ENCODE data around the gene ADPRH. TPM values are rescaled to one million over a fixed set of nuclear protein-coding genes. Genes with fewer than 3 reads are reported as not detected.
"Not testable (repeated sequence)": the region's sequence is repeated elsewhere in the genome, so short reads cannot be mapped to it uniquely, and the experiment has no call there.

ADPRH gene
- total RNA-seq, 1 experiment from 2014 or later: 2.8 TPM

DNA sequence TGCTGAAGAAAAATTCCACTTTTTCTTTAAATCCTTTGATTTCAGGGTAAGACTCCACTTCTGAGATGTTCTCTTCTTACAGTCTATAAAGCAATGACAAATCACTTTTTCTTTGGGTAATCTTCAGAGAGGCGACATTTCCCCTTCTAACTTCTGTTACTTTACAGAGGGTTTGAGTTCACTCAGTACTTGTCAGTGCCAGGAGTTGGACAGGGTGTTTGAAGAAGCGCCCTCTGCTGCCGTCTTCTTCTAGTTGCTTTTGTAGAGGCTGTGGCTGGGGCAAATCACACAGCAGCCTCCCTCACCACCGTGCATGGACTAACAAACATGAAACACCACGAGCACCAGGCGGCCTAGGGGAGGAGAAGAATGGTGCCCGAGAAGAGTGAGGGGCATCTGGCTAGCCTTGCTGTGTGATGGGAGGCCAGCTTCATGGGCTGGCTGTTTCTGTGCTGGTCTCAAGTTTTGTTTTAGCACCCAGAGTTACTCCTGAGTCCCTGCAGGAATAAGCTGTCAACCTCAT is 19.8 kb upstream of the ADPRH start, which contains the start of gene CD80:
Gene CD80, minus strand, starts transcription at position 174 of the 523 bp plus-strand sequence. CDS start 1,886 bp downstream, outside the sequence.
- peaks cover 7% of the 10 kb centered on the region for H3K4me1 Mint-ChIP-seq (ENCODE audit: low read depth, unreplicated experiment)
- DNase-seq: peak; percentile 57 to 59
- TF ChIP-seq CTCF (IDR thresholded peaks at IDR 0.05; ENCODE audit: insufficient read depth in 1 of 2, low read depth in 1 of 2, low read length in 1 of 2, severe bottlenecking in 1 of 2, unreplicated experiment in 1 of 2): peak in 1 of 2 experiments; percentile 56
- POLR2A ChIA-PET: no interaction called here
- no peak within 1 kb of the TSS for H3K4me3 Mint-ChIP-seq (ENCODE audit: unreplicated experiment)
- no peak within 1 kb of the TSS for H3K4me3 ChIP-seq (ENCODE audit: low read depth, low read length)
- H3K36me3 ChIP-seq (ENCODE audit: control insufficient read depth, insufficient read depth, low read length): no peaks in the 10 kb centered on the region
- CTCF ChIA-PET: interaction anchor here (1.1 kb wide), 1 partner anchor 124 kb away, joined by 11 read pairs; no protein-coding TSS in a partner anchor
- H3K27ac Mint-ChIP-seq (ENCODE audit: unreplicated experiment): no peak within 1 kb of the TSS
- no peaks in the 10 kb centered on the region for H3K36me3 Mint-ChIP-seq (ENCODE audit: insufficient read depth, unreplicated experiment)
- no TSS peak for BruUV-seq (replicated peaks)
- no peaks in the 10 kb centered on the region for H3K4me1 ChIP-seq
- intact Hi-C loops (cut with micrococcal nuclease; ENCODE audit: unreplicated experiment): loop anchor here (1.0 kb wide), 1 partner anchor 284 kb away; no protein-coding TSS in a partner anchor
- H3K27me3 ChIP-seq (replicated peaks; ENCODE audit: control insufficient read depth, insufficient read depth, low read length): no peaks in the 10 kb centered on the region; the same call in 1 of the 2 replicates
- H3K9me3 ChIP-seq: no peaks in the 10 kb centered on the region
- H3K27me3 Mint-ChIP-seq (ENCODE audit: insufficient read depth, unreplicated experiment): peaks cover 18% of the 10 kb centered on the region
- no peaks in the 10 kb centered on the region for H3K9me3 Mint-ChIP-seq (ENCODE audit: unreplicated experiment)

GRCh38 chr3:119560160-119560559 is 19.1 kb upstream of the ADPRH start:
- no peak overlapping the region for H3K4me3 ChIP-seq (ENCODE audit: low read depth, low read length)
- intact Hi-C loops (cut with micrococcal nuclease; ENCODE audit: unreplicated experiment): no loop called here
- no peaks in the 10 kb centered on the region; the same call in 1 of the 2 replicates for H3K27me3 ChIP-seq (replicated peaks; ENCODE audit: control insufficient read depth, insufficient read depth, low read length)
- no peak for DNase-seq
- no peaks in the 10 kb centered on the region for H3K4me1 ChIP-seq
- Mint-ChIP-seq H3K27ac (ENCODE audit: unreplicated experiment) (no peak overlapping the region), H3K27me3 (ENCODE audit: insufficient read depth, unreplicated experiment) (peaks cover 18% of the 10 kb centered on the region), H3K4me3 (ENCODE audit: unreplicated experiment) (no peak overlapping the region), H3K36me3 (ENCODE audit: insufficient read depth, unreplicated experiment) (no peaks in the 10 kb centered on the region), H3K9me3 (ENCODE audit: unreplicated experiment) (no peaks in the 10 kb centered on the region), H3K4me1 (ENCODE audit: low read depth, unreplicated experiment) (peaks cover 7% of the 10 kb centered on the region)
- no peak for TF ChIP-seq CTCF (IDR thresholded peaks at IDR 0.05; ENCODE audit: insufficient read depth in 1 of 2, low read depth in 1 of 2, low read length in 1 of 2, severe bottlenecking in 1 of 2, unreplicated experiment in 1 of 2)
- ChIA-PET CTCF (interaction anchor here (1.1 kb wide), 1 partner anchor 123 kb away, joined by 11 read pairs; no protein-coding TSS in a partner anchor), POLR2A (no interaction called here)
- H3K9me3 ChIP-seq: no peaks in the 10 kb centered on the region
- BruUV-seq (replicated peaks): no TSS peak
- no peaks in the 10 kb centered on the region for H3K36me3 ChIP-seq (ENCODE audit: control insufficient read depth, insufficient read depth, low read length)

DNA sequence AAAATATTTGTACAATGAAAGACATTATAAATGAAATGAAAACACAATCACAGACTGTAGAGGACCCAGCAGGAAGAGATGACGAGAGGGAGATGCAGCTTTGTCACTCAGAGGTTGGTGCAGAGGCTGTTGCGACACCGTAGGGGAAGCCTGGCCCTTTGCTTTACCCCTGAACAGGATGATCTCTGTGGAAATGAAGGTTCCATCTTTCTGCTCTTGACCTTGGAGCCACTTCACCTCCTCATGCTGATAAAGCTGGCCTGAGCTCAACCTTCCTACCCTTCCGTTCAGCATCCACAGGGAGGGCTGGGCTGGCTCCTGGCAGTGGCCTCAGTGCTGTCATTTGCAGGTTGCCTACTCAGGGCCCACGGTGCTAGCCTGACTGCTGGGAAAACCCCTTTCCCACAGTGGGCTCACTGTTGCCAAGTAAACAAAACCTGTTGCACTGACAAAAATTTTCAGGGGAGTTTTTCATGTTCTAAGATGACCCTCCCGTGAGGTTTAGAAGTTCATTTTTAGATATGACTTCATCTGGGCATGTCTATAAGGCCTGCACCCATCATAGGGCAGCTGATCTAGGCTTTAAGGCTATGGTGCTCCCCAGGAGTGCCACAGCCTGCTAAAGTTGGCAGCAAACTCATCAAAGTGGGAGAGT is 16.9 kb upstream of the ADPRH start:
- Histone ChIP-seq H3K4me1 (no peaks in the 10 kb centered on the region), H3K9me3 (no peaks in the 10 kb centered on the region), H3K4me3 (ENCODE audit: low read depth, low read length) (no peak overlapping the region), H3K27me3 (replicated peaks; ENCODE audit: control insufficient read depth, insufficient read depth, low read length) (no peaks in the 10 kb centered on the region; the same call in 1 of the 2 replicates), H3K36me3 (ENCODE audit: control insufficient read depth, insufficient read depth, low read length) (no peaks in the 10 kb centered on the region)
- no peak for DNase-seq
- Mint-ChIP-seq H3K27ac (ENCODE audit: unreplicated experiment) (no peak overlapping the region), H3K4me1 (ENCODE audit: low read depth, unreplicated experiment) (peaks cover 7% of the 10 kb centered on the region), H3K9me3 (ENCODE audit: unreplicated experiment) (no peaks in the 10 kb centered on the region), H3K27me3 (ENCODE audit: insufficient read depth, unreplicated experiment) (peaks cover 12% of the 10 kb centered on the region), H3K36me3 (ENCODE audit: insufficient read depth, unreplicated experiment) (no peaks in the 10 kb centered on the region), H3K4me3 (ENCODE audit: unreplicated experiment) (no peak overlapping the region)
- intact Hi-C loops (cut with micrococcal nuclease; ENCODE audit: unreplicated experiment): no loop called here
- POLR2A ChIA-PET: no interaction called here
- CTCF ChIA-PET: no interaction called here
- BruUV-seq (replicated peaks): no TSS peak
- TF ChIP-seq CTCF (IDR thresholded peaks at IDR 0.05; ENCODE audit: insufficient read depth in 1 of 2, low read depth in 1 of 2, low read length in 1 of 2, severe bottlenecking in 1 of 2, unreplicated experiment in 1 of 2): no peak

DNA sequence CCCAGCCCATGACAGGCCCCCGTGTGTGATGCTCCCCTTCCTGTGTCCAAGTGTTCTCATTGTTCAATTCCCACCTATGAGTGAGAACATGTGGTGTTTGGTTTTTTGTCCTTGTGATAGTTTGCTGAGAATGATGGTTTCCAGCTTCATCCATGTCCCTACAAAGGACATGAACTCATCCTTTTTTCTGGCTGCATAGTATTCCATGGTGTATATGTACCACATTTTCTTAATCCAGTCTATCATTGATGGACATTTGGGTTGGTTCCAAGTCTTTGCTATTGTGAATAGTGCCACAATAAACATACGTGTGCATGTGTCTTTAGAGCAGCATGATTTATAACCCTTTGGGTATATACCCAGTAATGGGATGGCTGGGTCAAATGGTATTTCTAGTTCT is 16.0 kb upstream of the ADPRH start:
- H3K9me3 ChIP-seq; DNase-seq; H3K36me3 Mint-ChIP-seq (ENCODE audit: insufficient read depth, unreplicated experiment); intact Hi-C loops (cut with micrococcal nuclease; ENCODE audit: unreplicated experiment); H3K4me3 Mint-ChIP-seq (ENCODE audit: unreplicated experiment); H3K27ac Mint-ChIP-seq (ENCODE audit: unreplicated experiment); H3K27me3 ChIP-seq (replicated peaks; ENCODE audit: control insufficient read depth, insufficient read depth, low read length); H3K4me1 ChIP-seq; H3K36me3 ChIP-seq (ENCODE audit: control insufficient read depth, insufficient read depth, low read length); POLR2A ChIA-PET; BruUV-seq (replicated peaks); H3K9me3 Mint-ChIP-seq (ENCODE audit: unreplicated experiment); H3K27me3 Mint-ChIP-seq (ENCODE audit: insufficient read depth, unreplicated experiment); H3K4me1 Mint-ChIP-seq (ENCODE audit: low read depth, unreplicated experiment); H3K4me3 ChIP-seq (ENCODE audit: low read depth, low read length); CTCF ChIA-PET: not testable (repeated sequence)
